Activated T-cell treated with anti-CD3 and anti-CD28 coated beads, Interleukin-2, amount 50 U/mL, for 72 hours (primary cell): Measurements from ENCODE around the gene LAG3. TPM values are rescaled to one million over a fixed set of nuclear protein-coding genes. Genes with fewer than 3 reads are reported as not detected.
"Not testable (repeated sequence)": the region's sequence is repeated elsewhere in the genome, so short reads cannot be mapped to it uniquely, and the experiment has no call there.

Experiments used
- ATAC-seq, 2 donors: fragments of 150-1000 bp; cut with Tn5 transposase; replicated peaks in 1 of 2; 2 replicates each; pipeline ENCODE4 v1.10.0; 2021; ENCODE audit warnings: moderate library complexity in 2 of 2, mild to moderate bottlenecking in 1 of 2
- DNase-seq, 2 donors: peaks; one replicate each; pipeline ENCODE4 v3.0.0; 2021 to 2022; ENCODE audit warnings: mixed read lengths in 1 of 2
- H3K27ac Mint-ChIP-seq: one replicate; pipeline ENCODE4 v1.8.0; 2022; ENCODE audit warnings: mild to moderate bottlenecking, moderate library complexity, mixed read lengths
- H3K27me3 Mint-ChIP-seq: one replicate; pipeline ENCODE4 v1.8.0; 2022; ENCODE audit warnings: low read depth, mixed read lengths
- H3K36me3 Mint-ChIP-seq, 2 donors: one replicate each; pipeline ENCODE4 v1.8.0; 2022; ENCODE audit warnings: mixed read lengths in 2 of 2, mild to moderate bottlenecking in 1 of 2; ENCODE audit not compliant: insufficient read depth in 2 of 2
- H3K4me1 Mint-ChIP-seq: one replicate; pipeline ENCODE4 v1.8.0; 2022; ENCODE audit warnings: low read depth, mixed read lengths
- H3K4me3 Mint-ChIP-seq, 2 donors: one replicate each; pipeline ENCODE4 v1.8.0; 2022; ENCODE audit warnings: mild to moderate bottlenecking in 2 of 2, mixed read lengths in 2 of 2, moderate library complexity in 2 of 2
- H3K9me3 Mint-ChIP-seq, 2 donors: one replicate each; pipeline ENCODE4 v1.8.0; 2022; ENCODE audit warnings: mixed read lengths in 2 of 2
- total RNA-seq, 2 donors: library from RNA; stranded (reverse); gene quantifications; one replicate each; pipeline ENCODE4 v1.2.3, GENCODE V29; 2022

Gene LAG3
- total RNA-seq: 100 to 1,000 TPM; 117 to 188 TPM

GRCh38 chr12:6772331-6772695 is at the start of gene LAG3:
TSS of gene LAG3 (plus strand) at chr12:6772520. CDS start at chr12:6772853, 333 bp downstream.
- Mint-ChIP-seq H3K36me3 (peaks cover 23 to 24% of the 10 kb centered on the region in 2 donors), H3K27ac (peak within 1 kb of the TSS; percentile 93), H3K4me3 (peak within 1 kb of the TSS; percentile 78 to 79), H3K27me3 (peaks cover 22% of the 10 kb centered on the region), H3K4me1 (peaks cover 94% of the 10 kb centered on the region), H3K9me3 (no peaks in the 10 kb centered on the region)
- ATAC-seq (peak; percentile 54), DNase-seq (peak; percentile 65 to 67)

DNA sequence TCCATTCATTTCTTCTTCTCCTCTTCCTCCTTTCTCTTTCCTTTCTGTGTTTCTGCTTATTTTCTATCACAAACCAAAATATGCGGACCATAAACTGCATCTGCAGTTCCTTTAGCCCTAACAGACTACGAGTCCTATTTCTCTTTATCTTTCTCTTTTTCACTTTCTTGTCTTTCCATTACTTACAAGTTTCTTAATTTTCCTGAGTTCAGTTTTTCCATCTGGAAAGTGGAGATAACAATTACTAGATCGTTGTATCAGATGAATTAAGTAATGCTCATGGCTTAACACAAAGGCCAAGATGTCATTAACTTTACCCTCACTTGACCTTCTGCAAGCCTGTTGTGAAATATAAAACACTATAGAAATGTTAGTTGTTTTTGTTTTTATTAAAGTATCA is 49.5 kb upstream of the LAG3 start:
- peak overlapping the region in 1 of 2 donors; percentile 10 for H3K4me3 Mint-ChIP-seq
- DNase-seq: no peak
- no peaks in the 10 kb centered on the region for H3K9me3 Mint-ChIP-seq
- H3K27me3 Mint-ChIP-seq: no peaks in the 10 kb centered on the region
- peaks cover 30% of the 10 kb centered on the region for H3K4me1 Mint-ChIP-seq
- no peak overlapping the region for H3K27ac Mint-ChIP-seq
- ATAC-seq: no peak
- peaks cover 1 to 6% of the 10 kb centered on the region in 2 donors for H3K36me3 Mint-ChIP-seq

DNA sequence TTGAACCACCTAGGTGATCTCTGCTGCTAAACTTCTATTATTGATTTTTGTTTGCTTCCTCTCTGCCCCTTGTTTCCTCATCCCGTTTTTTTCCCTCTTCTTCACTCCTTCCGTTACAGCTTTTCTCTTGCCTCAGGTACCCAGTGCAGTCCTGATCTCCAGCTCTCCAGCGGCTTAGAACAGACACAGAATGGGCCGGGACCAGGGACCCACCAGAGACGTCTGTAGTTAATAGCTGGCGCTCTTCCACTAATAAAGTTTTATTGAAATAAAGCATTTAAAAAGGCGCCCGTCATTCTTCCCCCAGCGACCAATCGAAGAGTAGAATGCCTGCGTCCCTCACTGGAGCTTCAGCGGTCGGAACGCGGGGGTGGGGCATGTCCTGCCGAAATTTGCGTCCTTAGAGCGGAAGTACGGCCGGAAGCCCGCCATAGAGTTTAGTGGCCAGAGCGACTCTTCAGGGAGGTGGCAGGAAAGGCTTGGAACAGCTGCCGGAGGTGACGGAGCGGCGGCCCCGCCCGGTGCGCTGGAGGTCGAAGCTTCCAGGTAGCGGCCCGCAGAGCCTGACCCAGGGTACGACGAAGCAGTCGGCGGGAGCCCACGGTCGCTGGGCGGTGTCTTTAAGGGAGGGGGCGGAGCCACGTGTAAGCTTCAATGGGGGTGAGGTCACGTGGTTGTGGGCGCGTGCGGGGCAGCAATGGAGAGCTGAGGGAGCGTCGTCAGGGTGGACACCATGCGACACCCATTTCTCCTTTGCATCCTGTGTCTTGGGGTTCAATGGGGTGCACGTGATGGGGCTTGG is 48.5 kb upstream of the LAG3 start, which contains the start of gene COPS7A:
Gene COPS7A (plus strand): TSS at position 440 of the 802 bp plus-strand sequence. CDS start 611 bp downstream, outside the sequence.
- no peaks in the 10 kb centered on the region for H3K27me3 Mint-ChIP-seq
- H3K36me3 Mint-ChIP-seq: peaks cover 1 to 6% of the 10 kb centered on the region in 2 donors
- no peaks in the 10 kb centered on the region for H3K9me3 Mint-ChIP-seq
- peak within 1 kb of the TSS; percentile 95 to 98 for H3K4me3 Mint-ChIP-seq
- H3K4me1 Mint-ChIP-seq: peaks cover 30% of the 10 kb centered on the region
- peak; percentile 97 for ATAC-seq
- peak within 1 kb of the TSS; percentile 96 for H3K27ac Mint-ChIP-seq
- DNase-seq: peak; percentile 97 to 98

DNA sequence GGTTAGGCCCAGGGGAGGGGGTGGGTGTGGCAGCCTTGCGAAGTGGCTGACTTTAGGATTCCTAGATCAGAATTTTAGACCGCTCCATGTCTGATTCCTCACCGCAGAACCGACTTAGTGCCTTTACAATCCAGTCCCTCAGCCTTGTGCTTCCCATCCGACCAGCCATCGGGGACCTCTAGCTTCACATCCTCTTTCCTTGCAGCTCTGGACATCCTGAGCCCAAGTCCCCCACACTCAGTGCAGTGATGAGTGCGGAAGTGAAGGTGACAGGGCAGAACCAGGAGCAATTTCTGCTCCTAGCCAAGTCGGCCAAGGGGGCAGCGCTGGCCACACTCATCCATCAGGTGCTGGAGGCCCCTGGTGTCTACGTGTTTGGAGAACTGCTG is 47.9 kb upstream of the LAG3 start:
- Mint-ChIP-seq H3K36me3 (peaks cover 1 to 6% of the 10 kb centered on the region in 2 donors), H3K4me3 (peak overlapping the region; percentile 95 to 98), H3K27me3 (no peaks in the 10 kb centered on the region), H3K4me1 (peaks cover 30% of the 10 kb centered on the region), H3K9me3 (no peaks in the 10 kb centered on the region), H3K27ac (peak overlapping the region; percentile 96)
- DNase-seq (peak; percentile 35 to 48), ATAC-seq (peak; percentile 22 to 43)

DNA sequence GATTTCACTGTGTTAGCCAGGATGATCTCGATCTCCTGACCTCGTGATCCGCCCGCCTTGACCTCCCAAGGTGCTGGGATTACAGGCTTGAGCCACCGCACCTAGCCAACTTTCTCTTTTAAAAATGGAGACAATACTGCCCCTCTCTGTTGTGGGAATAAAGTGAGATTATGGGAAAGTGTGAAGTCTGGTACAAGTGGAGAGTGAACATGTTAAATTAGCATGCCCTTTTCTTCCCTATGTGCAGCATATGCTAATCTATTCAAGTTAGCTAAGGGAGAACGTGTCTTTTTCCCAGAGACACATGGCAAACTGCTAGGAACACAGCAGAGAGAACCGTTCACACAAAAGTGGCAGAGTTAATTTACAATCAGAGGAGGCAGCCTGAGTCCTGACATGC is 47.0 kb upstream of the LAG3 start:
- ATAC-seq (no peak), DNase-seq (no peak)
- Mint-ChIP-seq H3K27me3 (no peaks in the 10 kb centered on the region), H3K36me3 (peaks cover 1 to 8% of the 10 kb centered on the region in 2 donors), H3K9me3 (no peaks in the 10 kb centered on the region), H3K27ac (no peak overlapping the region), H3K4me3 (peak overlapping the region; percentile 59 to 98), H3K4me1 (peaks cover 30% of the 10 kb centered on the region)

DNA sequence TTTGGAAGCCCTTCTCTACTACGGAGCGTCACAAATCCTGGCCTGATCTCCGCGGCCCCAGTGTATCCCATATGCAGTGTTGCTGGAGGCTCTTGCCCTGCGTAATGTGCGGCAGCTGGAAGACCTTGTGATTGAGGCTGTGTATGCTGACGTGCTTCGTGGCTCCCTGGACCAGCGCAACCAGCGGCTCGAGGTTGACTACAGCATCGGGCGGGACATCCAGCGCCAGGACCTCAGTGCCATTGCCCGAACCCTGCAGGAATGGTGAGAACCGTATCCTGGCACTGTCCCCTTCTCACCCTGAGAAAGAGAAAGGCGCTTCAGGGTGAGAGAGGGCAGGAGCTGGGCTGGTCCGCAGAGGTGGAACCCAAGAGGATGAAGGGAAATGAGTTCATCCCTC is 43.1 kb upstream of the LAG3 start:
- Mint-ChIP-seq H3K36me3 (peaks cover 0 to 8% of the 10 kb centered on the region in 2 donors), H3K4me3 (no peak overlapping the region), H3K27me3 (no peaks in the 10 kb centered on the region), H3K9me3 (no peaks in the 10 kb centered on the region), H3K27ac (no peak overlapping the region), H3K4me1 (peaks cover 18% of the 10 kb centered on the region)
- DNase-seq (no peak), ATAC-seq (no peak)

DNA sequence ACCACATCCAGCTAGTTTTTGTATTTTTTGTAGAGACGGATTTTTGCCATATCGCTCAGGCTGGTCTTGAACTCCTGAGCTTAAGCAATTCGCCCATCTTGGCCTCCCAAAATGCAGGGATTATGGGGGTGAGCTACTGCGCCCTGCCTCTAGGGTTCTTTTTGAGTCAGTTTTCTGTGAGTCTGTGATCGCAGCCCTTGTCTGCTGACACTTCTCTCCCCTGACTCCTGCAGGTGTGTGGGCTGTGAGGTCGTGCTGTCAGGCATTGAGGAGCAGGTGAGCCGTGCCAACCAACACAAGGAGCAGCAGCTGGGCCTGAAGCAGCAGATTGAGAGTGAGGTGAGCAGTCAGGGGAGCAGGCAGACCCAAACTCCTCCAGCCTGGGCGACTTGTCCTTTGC is 42.2 kb upstream of the LAG3 start:
- Mint-ChIP-seq H3K27me3 (no peaks in the 10 kb centered on the region), H3K4me1 (peaks cover 8% of the 10 kb centered on the region), H3K4me3 (no peak overlapping the region), H3K27ac (no peak overlapping the region), H3K36me3 (peaks cover 0 to 8% of the 10 kb centered on the region in 2 donors), H3K9me3 (no peaks in the 10 kb centered on the region)
- ATAC-seq (no peak), DNase-seq (no peak)

GRCh38 chr12:6734506-6735387 is 37.6 kb upstream of the LAG3 start:
- DNase-seq (no peak), ATAC-seq (no peak)
- H3K27me3 Mint-ChIP-seq: no peaks in the 10 kb centered on the region
- peaks cover 0 to 4% of the 10 kb centered on the region in 2 donors for H3K36me3 Mint-ChIP-seq
- H3K4me3 Mint-ChIP-seq: no peak overlapping the region
- H3K9me3 Mint-ChIP-seq: no peaks in the 10 kb centered on the region
- H3K4me1 Mint-ChIP-seq: peaks cover 8% of the 10 kb centered on the region
- H3K27ac Mint-ChIP-seq: no peak overlapping the region

- H3K27ac Mint-ChIP-seq: peak overlapping the region; percentile 18
- H3K36me3 Mint-ChIP-seq: peaks cover 0 to 2% of the 10 kb centered on the region in 2 donors
- no peak overlapping the region for H3K4me3 Mint-ChIP-seq
- ATAC-seq (peak; percentile 77 to 79), DNase-seq (peak; percentile 57 to 58)
- H3K4me1 Mint-ChIP-seq: peaks cover 8% of the 10 kb centered on the region
- no peaks in the 10 kb centered on the region for H3K27me3 Mint-ChIP-seq
- no peaks in the 10 kb centered on the region for H3K9me3 Mint-ChIP-seq
These were observed 36.7 kb upstream of the LAG3 start for GRCh38 chr12:6735448-6736191.

DNA sequence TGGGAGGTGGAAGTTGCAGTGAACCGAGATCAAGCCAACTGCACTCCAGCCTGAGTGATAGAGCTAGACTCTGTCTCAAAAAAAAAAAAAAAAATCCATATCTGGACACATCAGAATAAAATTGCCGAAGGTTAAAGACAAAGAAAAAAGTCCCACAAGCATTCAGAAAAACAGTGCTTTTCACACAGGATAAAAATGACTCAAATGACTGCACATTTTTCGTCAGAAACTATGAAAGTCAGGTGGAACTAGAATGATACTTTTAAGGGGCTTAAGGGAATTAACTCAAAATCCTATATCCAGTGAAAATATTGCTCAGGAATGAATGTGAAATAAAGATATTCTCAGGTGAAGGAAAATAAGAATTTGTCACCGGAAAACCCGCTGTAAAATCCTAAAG is 35.6 kb upstream of the LAG3 start:
- peaks cover 8% of the 10 kb centered on the region for H3K4me1 Mint-ChIP-seq
- H3K27me3 Mint-ChIP-seq: no peaks in the 10 kb centered on the region
- no peak overlapping the region for H3K27ac Mint-ChIP-seq
- ATAC-seq: no peak
- H3K9me3 Mint-ChIP-seq: no peaks in the 10 kb centered on the region
- H3K4me3 Mint-ChIP-seq: no peak overlapping the region
- DNase-seq: no peak
- no peaks in the 10 kb centered on the region for H3K36me3 Mint-ChIP-seq

GRCh38 chr12:6742080-6742479 is 30.2 kb upstream of the LAG3 start:
- H3K4me1 Mint-ChIP-seq: peaks cover 41% of the 10 kb centered on the region
- H3K9me3 Mint-ChIP-seq: peaks cover 0 to 11% of the 10 kb centered on the region in 2 donors
- ATAC-seq, H3K27me3 Mint-ChIP-seq, H3K4me3 Mint-ChIP-seq, DNase-seq: not testable (repeated sequence)
- H3K27ac Mint-ChIP-seq: peak overlapping the region; percentile 7
- H3K36me3 Mint-ChIP-seq: peaks cover 10 to 27% of the 10 kb centered on the region in 2 donors

DNA sequence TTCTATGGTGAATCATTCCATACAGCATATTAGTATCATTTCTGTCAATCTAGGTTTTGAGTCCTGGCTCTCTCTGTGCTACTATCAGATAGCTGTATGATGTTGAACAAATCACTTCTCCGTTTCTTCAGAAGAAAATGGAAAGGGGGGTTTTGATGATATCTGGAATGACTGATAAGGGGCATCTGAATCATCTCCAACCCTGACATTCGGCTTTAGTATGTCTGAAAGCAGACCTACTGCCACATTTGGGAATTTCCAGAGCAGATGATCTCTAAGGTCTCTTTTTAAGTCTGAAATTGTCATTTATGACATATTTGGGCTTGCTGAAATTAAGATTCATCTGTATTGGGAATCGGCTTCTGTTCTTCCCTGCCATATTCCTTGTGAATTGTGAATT is 29.5 kb upstream of the LAG3 start:
- peak; percentile 72 to 80 for ATAC-seq

More for the DNA sequence above, 29.5 kb upstream of the LAG3 start:
- Mint-ChIP-seq H3K4me3 (peak overlapping the region; percentile 38), H3K36me3 (peaks cover 17 to 34% of the 10 kb centered on the region in 2 donors), H3K9me3 (peaks cover 0 to 11% of the 10 kb centered on the region in 2 donors), H3K27me3 (no peaks in the 10 kb centered on the region), H3K27ac (peak overlapping the region; percentile 7), H3K4me1 (peaks cover 41% of the 10 kb centered on the region)
- DNase-seq: no peak
